ENCODE measurements around the gene GAB2.

GRCh38 chr11:78344676-78345075 lies 72.9 kb downstream of the GAB2 start:
- no peak for TF ChIP-seq CTCF (IDR thresholded peaks at IDR 0.05; ENCODE audit: low read length)
- no peak for TF ChIP-seq EZH2 (IDR thresholded peaks at IDR 0.05; ENCODE audit: borderline replicate concordance, low read length)
